Hepatocyte (in vitro differentiated cells): Measurements from ENCODE around the gene WDR17. TPM values are rescaled to one million over a fixed set of nuclear protein-coding genes. Genes with fewer than 3 reads are reported as not detected.

Source experiments
- DNase-seq: peaks from one replicate; pipeline ENCODE4 v3.0.0-alpha.2; 2016; ENCODE audit warnings: low spot score
- H2AFZ ChIP-seq: fragments of 200-600 bp; sonication (generic); 2 replicates; pipeline ENCODE4 v1.6.0; 2016; ENCODE audit warnings: antibody characterized with exemption, mild to moderate bottlenecking
- H3K27ac ChIP-seq: fragments of 200-600 bp; sonication (generic); 2 replicates; pipeline ENCODE4 v1.5.1; 2016; ENCODE audit warnings: mild to moderate bottlenecking
- H3K27me3 ChIP-seq: fragments of 200-600 bp; sonication (generic); 2 replicates; pipeline ENCODE4 v1.6.1; 2016
- H3K36me3 ChIP-seq: fragments of 200-600 bp; sonication (generic); replicated peaks from 2 replicates; pipeline ENCODE4 v1.5.1; 2016; ENCODE audit warnings: low read depth; ENCODE audit not compliant: insufficient read depth
- H3K4me1 ChIP-seq: fragments of 200-600 bp; sonication (generic); 2 replicates; pipeline ENCODE4 v1.5.1; 2016; ENCODE audit warnings: mild to moderate bottlenecking, moderate library complexity; ENCODE audit not compliant: insufficient read depth
- H3K4me2 ChIP-seq: fragments of 200-600 bp; sonication (generic); 2 replicates; pipeline ENCODE4 v1.6.0; 2016
- H3K4me3 ChIP-seq: fragments of 200-600 bp; sonication (generic); 2 replicates; pipeline ENCODE4 v1.5.1; 2016; ENCODE audit warnings: mild to moderate bottlenecking
- H3K79me2 ChIP-seq: fragments of 200-600 bp; sonication (generic); 2 replicates; pipeline ENCODE4 v1.6.0; 2017; ENCODE audit warnings: mild to moderate bottlenecking
- H3K9me2 ChIP-seq: fragments of 200-600 bp; sonication (generic); replicated peaks from 2 replicates; pipeline ENCODE4 v1.6.0; 2017; ENCODE audit warnings: mild to moderate bottlenecking; ENCODE audit not compliant: insufficient read depth
- H3K9me3 ChIP-seq: fragments of 200-600 bp; sonication (generic); 2 replicates; pipeline ENCODE4 v1.5.1; 2016; ENCODE audit warnings: low read depth, mild to moderate bottlenecking
- H4K20me1 ChIP-seq: fragments of 200-600 bp; sonication (generic); 2 replicates; pipeline ENCODE4 v1.6.0; 2016; ENCODE audit warnings: mild to moderate bottlenecking; ENCODE audit not compliant: insufficient read depth, poor library complexity, severe bottlenecking
- CTCF ChIP-seq: fragments of 200-600 bp; sonication (generic); IDR thresholded peaks from 2 replicates; pipeline ENCODE4 v1.5.1; 2016; ENCODE audit warnings: antibody characterized with exemption, mild to moderate bottlenecking; ENCODE audit not compliant: poor library complexity
- EZH2 ChIP-seq: fragments of 200-600 bp; sonication (generic); IDR thresholded peaks from 2 replicates; pipeline ENCODE4 v1.6.1; 2016; ENCODE audit warnings: antibody characterized with exemption, mild to moderate bottlenecking, borderline replicate concordance
- EZH2phosphoT487 ChIP-seq: fragments of 200-600 bp; sonication (generic); IDR thresholded peaks from one replicate; pipeline ENCODE4 v1.6.1; 2018; ENCODE audit warnings: antibody characterized with exemption, mild to moderate bottlenecking, low read depth, moderate library complexity; ENCODE audit not compliant: unreplicated experiment, severe bottlenecking
- WGBS: methylation state at CpG from one replicate; pipeline ENCODE4 v1.1.6; 2016; ENCODE audit warnings: low lambda C conversion rate; ENCODE audit errors: missing lambda C conversion rate; 5-methylcytosine and 5-hydroxymethylcytosine counted together
- polyA plus RNA-seq: library from polyadenylated mRNA; unstranded; fragments of >200 nt; fragmentation: Nextera tagmentation; extraction: Ambion mirVana; gene quantifications from 2 replicates; pipeline ENCODE4 v1.2.1, GENCODE V29; 2016
- total RNA-seq: library from RNA; depleted of rRNA; stranded (reverse); fragments of >200 nt; gene quantifications from 2 replicates; pipeline ENCODE4 v1.2.3, GENCODE V29; 2014

WDR17 gene
- total and polyA plus RNA-seq, 2 experiments from 2014 or later: 0.63 to 1.1 TPM

GRCh38 chr4:176042195-176042594 lies 23.4 kb upstream of the WDR17 start:
- DNase-seq: no peak
- no peaks in the 10 kb centered on the region for H3K36me3 ChIP-seq
- no peaks in the 10 kb centered on the region for H3K27me3 ChIP-seq
- no peak overlapping the region for H3K27ac ChIP-seq
- H4K20me1 ChIP-seq: no peaks in the 10 kb centered on the region
- no peak overlapping the region for H3K4me2 ChIP-seq
- H3K9me2 ChIP-seq: no peaks in the 10 kb centered on the region
- no peak overlapping the region for H3K4me3 ChIP-seq
- no peaks in the 10 kb centered on the region for H3K9me3 ChIP-seq
- no peak for TF ChIP-seq EZH2phosphoT487
- no peak for TF ChIP-seq EZH2
- TF ChIP-seq CTCF: no peak
- H2AFZ ChIP-seq: no peak overlapping the region
- no peaks in the 10 kb centered on the region for H3K79me2 ChIP-seq
- H3K4me1 ChIP-seq: no peaks in the 10 kb centered on the region

- no peaks in the 10 kb centered on the region for H3K9me3 ChIP-seq
- H3K9me2 ChIP-seq: no peaks in the 10 kb centered on the region
- WGBS: 74% methylated on average over 9 of the region's 9 CpGs
- H3K4me1 ChIP-seq: no peaks in the 10 kb centered on the region
- H3K4me2 ChIP-seq: no peak overlapping the region
- H3K36me3 ChIP-seq: no peaks in the 10 kb centered on the region
- H3K27me3 ChIP-seq: no peaks in the 10 kb centered on the region
- H3K27ac ChIP-seq: no peak overlapping the region
- no peaks in the 10 kb centered on the region for H4K20me1 ChIP-seq
- no peak for DNase-seq
- no peaks in the 10 kb centered on the region for H3K79me2 ChIP-seq
- no peak overlapping the region for H2AFZ ChIP-seq
- no peak overlapping the region for H3K4me3 ChIP-seq
- TF ChIP-seq CTCF: no peak
- no peak for TF ChIP-seq EZH2
- no peak for TF ChIP-seq EZH2phosphoT487
Observed at GRCh38 chr4:176043838-176044588, 21.6 kb upstream of the WDR17 start.

GRCh38 chr4:176044589-176044951 lies 21.1 kb upstream of the WDR17 start:
- no peaks in the 10 kb centered on the region for H3K27me3 ChIP-seq
- peak; percentile 8 for DNase-seq
- no peak overlapping the region for H3K4me3 ChIP-seq

More at GRCh38 chr4:176044589-176044951, 21.1 kb upstream of the WDR17 start:
- H3K27ac ChIP-seq: no peak overlapping the region
- 83% methylated on average over 4 of the region's 4 CpGs for WGBS
- H3K9me3 ChIP-seq: no peaks in the 10 kb centered on the region
- H3K4me1 ChIP-seq: no peaks in the 10 kb centered on the region
- H3K9me2 ChIP-seq: no peaks in the 10 kb centered on the region
- no peak overlapping the region for H3K4me2 ChIP-seq
- no peaks in the 10 kb centered on the region for H3K79me2 ChIP-seq
- no peak for TF ChIP-seq CTCF
- no peak for TF ChIP-seq EZH2phosphoT487
- no peak for TF ChIP-seq EZH2
- H2AFZ ChIP-seq: no peak overlapping the region
- no peaks in the 10 kb centered on the region for H3K36me3 ChIP-seq
- no peaks in the 10 kb centered on the region for H4K20me1 ChIP-seq
